LNCAP (cell line): ENCODE data around the gene GRIK4.
A peak's percentile ranks its signal among the peaks of the same experiment; 100 is the strongest.

ENCODE experiments used
- TF ChIP-seq, protein P1 (sequence below): fragments of 450-650 bp; IDR thresholded peaks from 2 replicates; pipeline ENCODE4 v1.5.1; 2017; ENCODE audit warnings: mild to moderate bottlenecking

The GRIK4 gene

DNA sequence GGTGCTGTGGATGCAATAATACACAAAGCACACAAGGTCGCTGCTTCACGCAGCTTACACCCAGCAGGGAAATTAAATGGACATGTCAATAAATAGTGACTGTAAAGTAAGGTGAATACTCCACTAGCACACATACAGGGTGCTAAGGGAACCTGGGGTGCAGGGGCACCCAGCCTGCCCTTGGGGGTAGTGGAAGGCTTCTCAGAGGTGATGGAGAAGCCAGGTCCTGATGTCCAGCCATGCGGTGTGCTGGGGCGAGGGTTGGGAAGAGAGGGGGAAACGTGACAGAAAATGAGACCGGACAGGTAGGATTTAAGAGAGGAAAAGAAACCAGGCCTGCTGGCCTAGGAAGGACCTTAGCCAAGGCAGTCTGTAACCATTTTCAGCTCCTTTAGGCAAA lies 200.5 kb downstream of the GRIK4 start:
- TF ChIP-seq, protein P1, sequence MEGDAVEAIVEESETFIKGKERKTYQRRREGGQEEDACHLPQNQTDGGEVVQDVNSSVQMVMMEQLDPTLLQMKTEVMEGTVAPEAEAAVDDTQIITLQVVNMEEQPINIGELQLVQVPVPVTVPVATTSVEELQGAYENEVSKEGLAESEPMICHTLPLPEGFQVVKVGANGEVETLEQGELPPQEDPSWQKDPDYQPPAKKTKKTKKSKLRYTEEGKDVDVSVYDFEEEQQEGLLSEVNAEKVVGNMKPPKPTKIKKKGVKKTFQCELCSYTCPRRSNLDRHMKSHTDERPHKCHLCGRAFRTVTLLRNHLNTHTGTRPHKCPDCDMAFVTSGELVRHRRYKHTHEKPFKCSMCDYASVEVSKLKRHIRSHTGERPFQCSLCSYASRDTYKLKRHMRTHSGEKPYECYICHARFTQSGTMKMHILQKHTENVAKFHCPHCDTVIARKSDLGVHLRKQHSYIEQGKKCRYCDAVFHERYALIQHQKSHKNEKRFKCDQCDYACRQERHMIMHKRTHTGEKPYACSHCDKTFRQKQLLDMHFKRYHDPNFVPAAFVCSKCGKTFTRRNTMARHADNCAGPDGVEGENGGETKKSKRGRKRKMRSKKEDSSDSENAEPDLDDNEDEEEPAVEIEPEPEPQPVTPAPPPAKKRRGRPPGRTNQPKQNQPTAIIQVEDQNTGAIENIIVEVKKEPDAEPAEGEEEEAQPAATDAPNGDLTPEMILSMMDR: no peak

DNA sequence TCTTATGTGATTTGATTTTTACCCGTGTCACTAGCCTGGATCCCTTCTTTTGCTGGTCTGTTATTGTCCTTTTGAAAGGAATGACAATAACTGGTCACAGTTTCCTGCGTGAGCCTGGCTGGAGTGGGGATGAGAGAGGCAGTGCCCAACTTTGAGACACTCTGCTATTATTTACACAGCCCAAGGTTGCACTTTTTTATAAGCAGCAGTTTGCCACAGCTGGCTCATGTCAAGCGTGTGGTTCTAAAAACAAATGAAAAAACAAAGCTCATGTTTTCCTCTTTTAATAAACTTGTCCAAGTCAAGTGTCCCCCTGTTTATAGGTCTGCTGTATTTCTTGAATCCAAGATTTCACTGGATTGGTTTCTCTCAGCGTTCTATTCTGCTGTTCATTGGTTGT lies 201.3 kb downstream of the GRIK4 start:
- TF ChIP-seq, protein P1: no peak

DNA sequence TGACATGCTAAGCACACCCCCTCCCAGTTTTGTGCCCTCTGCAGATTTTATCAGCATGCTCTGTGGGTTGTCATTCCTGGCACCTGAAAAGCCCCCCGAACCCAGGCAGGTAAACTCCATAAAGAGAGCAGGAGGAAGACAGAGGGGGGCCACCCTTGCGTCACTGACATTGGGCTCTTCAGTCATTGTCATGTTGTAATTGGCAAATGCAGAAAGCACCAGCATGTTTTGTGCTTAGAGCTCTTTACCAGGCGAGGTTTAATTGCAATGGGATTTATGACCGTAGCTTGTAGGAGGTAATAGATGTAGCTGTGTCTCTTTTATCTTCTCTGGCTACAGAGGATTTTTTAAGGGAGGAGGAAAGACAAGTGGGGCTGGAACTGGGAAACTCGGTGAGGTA lies 201.7 kb downstream of the GRIK4 start:
- TF ChIP-seq, protein P1: no peak

DNA sequence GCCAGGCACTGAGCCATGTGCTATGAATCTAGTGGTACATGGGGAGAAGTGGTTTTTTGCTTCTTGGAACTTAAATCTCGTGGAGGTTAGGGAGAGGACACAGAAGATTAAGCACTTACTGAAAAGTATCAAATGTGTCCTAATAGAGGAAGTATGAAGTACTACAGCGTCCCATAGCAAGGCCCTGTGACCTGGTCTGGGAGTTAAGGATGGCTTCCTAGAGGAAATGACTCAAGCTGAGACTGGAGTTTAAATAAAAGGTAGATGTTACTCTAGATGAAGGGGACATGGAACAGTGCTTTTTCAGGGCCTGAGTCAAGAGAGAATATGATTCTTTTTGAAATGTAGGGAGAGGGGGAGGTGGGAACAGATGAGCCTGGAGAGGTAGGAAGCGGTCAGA lies 202.9 kb downstream of the GRIK4 start:
- TF ChIP-seq, protein P1: no peak

DNA sequence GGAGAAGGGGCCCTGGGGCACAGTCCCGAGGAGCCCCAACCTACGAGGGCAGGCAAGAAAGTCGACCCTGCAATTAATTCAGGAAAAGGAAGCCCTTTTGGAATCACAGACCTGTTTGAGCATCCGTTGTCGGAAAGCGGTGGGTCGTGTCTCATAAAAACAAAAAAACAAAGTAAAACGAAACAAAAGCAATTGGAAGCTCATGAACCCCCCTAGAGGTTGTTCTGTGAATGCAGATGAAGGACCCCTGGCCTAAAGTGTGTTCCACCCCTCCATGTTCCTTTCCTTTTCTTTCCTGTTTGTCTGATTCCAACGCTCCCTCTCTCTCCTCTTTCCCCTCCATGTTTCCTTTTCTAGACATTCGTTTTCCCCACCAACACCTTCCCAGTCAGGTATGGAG lies 203.7 kb downstream of the GRIK4 start:
- TF ChIP-seq, protein P1: peak; percentile 50

DNA sequence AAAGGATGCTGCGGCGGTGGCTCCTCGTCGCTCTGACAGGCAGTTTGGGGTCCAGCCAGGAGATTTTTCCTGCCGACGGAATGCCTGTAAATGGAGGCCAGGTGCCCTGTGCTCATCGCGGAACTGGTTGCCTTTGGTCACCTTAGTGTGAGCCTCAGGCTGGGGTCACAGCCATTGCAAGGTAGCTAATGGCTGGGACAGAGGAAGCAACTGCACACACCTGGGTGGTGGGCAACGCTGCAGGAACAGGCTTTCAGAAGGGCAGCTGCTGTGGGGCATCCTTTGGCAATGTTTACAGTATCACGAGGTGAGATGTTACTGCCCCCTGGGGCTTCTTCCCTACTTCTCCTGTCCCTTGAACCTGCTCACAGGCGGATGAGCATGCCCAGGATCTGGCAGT lies 205.5 kb downstream of the GRIK4 start:
- TF ChIP-seq, protein P1: no peak

DNA sequence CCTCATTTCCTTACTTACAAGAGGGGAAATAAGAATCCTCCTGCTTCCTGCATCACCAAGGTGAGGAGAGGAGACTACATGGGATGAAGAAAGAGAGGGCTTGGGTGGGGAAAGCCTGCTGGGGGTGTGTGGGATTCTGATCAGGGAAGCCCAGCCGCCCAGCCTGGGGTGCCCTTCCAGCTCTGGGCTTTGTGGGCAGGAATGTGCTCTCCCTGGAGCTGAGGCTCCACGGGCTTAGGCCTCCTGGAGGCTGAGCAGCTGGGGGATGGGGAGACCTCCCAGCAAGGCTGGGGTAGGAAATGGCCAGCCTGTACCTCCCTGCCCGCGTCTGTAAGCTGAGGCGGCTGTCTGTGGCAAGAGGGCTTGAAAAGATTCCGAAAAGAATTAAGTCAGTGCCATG lies 206.1 kb downstream of the GRIK4 start:
- TF ChIP-seq, protein P1: no peak

DNA sequence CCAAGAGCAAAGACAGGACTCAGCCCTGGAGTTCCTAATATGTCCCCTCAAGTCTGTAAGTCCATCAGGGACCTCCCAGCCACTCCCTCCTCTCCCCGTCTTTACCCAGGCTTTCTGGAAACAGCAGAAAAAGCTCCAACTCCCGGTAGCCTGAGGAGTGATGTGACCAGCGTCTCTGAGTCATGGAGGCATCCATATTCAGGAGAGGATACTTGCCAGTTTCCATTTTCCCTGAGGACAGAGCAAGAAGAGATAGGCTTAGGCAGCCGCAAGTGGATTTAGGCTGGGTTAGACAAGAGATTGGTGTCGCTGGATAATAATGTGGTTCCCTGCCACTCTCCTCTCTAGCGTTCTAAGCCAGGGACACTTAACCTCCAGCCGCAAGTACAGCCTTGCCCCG lies 206.6 kb downstream of the GRIK4 start:
- TF ChIP-seq, protein P1: no peak
